ENCODE data around the gene ZFYVE27.

GRCh38 chr10:97759158-97759887 is 22.4 kb downstream of the ZFYVE27 start:
- TF ChIP-seq POLR2A (IDR thresholded peaks at IDR 0.05) (no peak), CTCF (IDR thresholded peaks at IDR 0.05) (peak; percentile 6 to 76 (median 68))

All from sigmoid colon (tissue), 3 donors.